NCI-H460 (cell line): ENCODE measurements around the gene TTC9B. TPM values are rescaled to one million over a fixed set of nuclear protein-coding genes. Genes with fewer than 3 reads are reported as not detected.
"Not testable (repeated sequence)": the region's sequence is repeated elsewhere in the genome, so short reads cannot be mapped to it uniquely, and the experiment has no call there.

Source experiments
- DNase-seq: peaks from one replicate; pipeline ENCODE4 v3.0.0-alpha.2; 2016; ENCODE audit warnings: low read depth; ENCODE audit errors: extremely low read depth
- total RNA-seq: library from RNA; depleted of rRNA; stranded (reverse); fragments of >200 nt; shearing (Covaris generic); gene quantifications from 2 replicates; pipeline ENCODE4 v1.2.3, GENCODE V29; 2014; rRNA removed

Gene TTC9B
- total RNA-seq, 1 experiment from 2014 or later: not detected

GRCh38 chr19:40177286-40178070, 40.7 kb downstream of the TTC9B start:
- DNase-seq: no peak

DNA sequence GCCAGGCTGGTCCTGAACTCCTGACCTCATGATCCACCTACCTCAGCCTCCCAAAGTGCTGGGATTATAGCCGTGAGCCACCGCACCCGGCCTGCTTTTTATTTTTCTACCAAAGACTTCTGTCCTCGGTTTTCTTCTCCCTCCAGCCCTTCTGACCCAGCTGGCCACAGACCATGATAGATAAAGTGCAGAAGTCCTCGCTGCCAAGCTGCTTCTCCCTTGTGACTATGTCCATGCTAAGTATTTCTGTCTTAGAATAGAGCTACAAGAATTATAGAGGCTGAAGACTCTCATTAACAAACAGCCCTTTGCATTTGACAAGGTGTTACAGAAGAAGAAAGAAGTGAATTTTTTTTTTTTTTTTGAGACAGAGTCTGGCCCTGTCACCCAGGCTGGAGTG, 42.4 kb downstream of the TTC9B start:
- no peak for DNase-seq

DNA sequence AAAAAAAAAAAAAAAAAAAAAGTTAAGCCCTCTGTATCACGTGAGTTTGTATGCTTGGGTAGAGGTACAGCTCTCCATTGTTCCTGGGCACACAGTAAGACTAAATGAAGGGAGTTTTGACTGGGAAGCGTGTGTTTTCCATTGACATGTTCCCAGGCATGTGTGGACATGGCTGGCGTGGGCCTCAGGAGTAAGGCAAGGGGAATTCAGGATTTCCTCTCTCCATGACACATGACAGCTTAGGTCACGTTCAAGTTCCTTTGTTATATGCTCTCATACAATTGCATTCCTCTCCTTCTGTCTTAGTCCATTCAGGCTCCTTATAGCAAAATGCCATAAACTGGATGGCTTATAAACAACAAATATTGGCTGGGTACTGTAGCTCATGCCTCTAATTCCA, 44.1 kb downstream of the TTC9B start:
- DNase-seq: no peak

DNA sequence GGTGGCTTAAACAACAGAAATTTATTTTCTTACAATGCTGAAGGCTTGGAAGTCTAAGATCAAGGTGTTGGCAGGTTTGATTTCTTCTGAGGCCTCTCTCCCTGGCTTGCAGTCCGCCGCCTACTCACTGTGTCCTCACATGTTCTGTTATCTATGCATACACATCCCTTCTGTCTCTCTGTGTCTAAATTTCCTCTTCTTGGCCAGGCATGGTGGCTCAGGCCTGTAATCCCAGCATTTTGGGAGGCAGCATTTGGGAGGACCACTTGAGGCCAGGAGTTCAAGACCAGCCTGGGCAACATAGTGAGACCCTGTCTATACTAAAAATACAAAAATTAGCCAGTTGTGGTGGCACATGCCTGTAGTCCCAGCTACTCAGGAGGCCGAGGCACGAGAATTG, 46.9 kb downstream of the TTC9B start:
- not testable (repeated sequence) for DNase-seq

- DNase-seq: not testable (repeated sequence)
These were observed 47.7 kb downstream of the TTC9B start for GRCh38 chr19:40170303-40170989.

- DNase-seq: not testable (repeated sequence)
These were observed 48.5 kb downstream of the TTC9B start for GRCh38 chr19:40169482-40170302.

Other genes with a start within 250 kb of the TTC9B start
- gene PSMC4, start 247.2 kb downstream of the TTC9B start, total RNA-seq: 122 and 125 TPM in 2 replicates
- gene ZNF546, start 221.3 kb downstream of the TTC9B start, total RNA-seq: 2.7 and 3.2 TPM in 2 replicates
- 3.9 and 7.5 TPM in 2 replicates for gene ZNF780B, start 162.2 kb downstream of the TTC9B start, total RNA-seq
- 11.2 and 18.3 TPM in 2 replicates for gene ZNF780A, start 127.4 kb downstream of the TTC9B start, total RNA-seq
- 6.0 and 7.4 TPM in 2 replicates for gene MAP3K10, start 27.0 kb downstream of the TTC9B start, total RNA-seq
- gene CCNP, start 8.3 kb upstream of the TTC9B start, total RNA-seq: 0.25 TPM in 1 of 2 replicates, not detected in the other
- 39.1 and 39.3 TPM in 2 replicates for gene AKT2, start 67.0 kb upstream of the TTC9B start, total RNA-seq
- 2.9 and 4.9 TPM in 2 replicates for gene C19orf47, start 130.0 kb upstream of the TTC9B start, total RNA-seq
- gene PLD3, start 130.3 kb upstream of the TTC9B start, total RNA-seq: 110 and 113 TPM in 2 replicates
- not detected in 2 replicates for gene HIPK4, start 171.8 kb upstream of the TTC9B start, total RNA-seq
- gene PRX, start 195.0 kb upstream of the TTC9B start, total RNA-seq: 2.3 and 2.6 TPM in 2 replicates
- 6.3 TPM in 2 replicates for gene SERTAD1, start 207.6 kb upstream of the TTC9B start, total RNA-seq
- 12.3 and 17.3 TPM in 2 replicates for gene SERTAD3, start 226.0 kb upstream of the TTC9B start, total RNA-seq
- gene BLVRB, start 247.4 kb upstream of the TTC9B start, total RNA-seq: 181 and 210 TPM in 2 replicates
- 0.82 and 2.8 TPM in 2 replicates for gene SPTBN4, start 248.6 kb upstream of the TTC9B start, total RNA-seq